Activated CD4-positive, alpha-beta T cell treated with anti-CD3 and anti-CD28 coated beads, Interleukin-2, amount 50 U/mL, for 1 hour (primary cell): Measurements from ENCODE around the gene BAZ2B.
"Not testable (repeated sequence)": the region's sequence is repeated elsewhere in the genome, so short reads cannot be mapped to it uniquely, and the experiment has no call there.

ENCODE experiments used
- DNase-seq: peaks from one replicate; pipeline ENCODE4 v3.0.0-alpha.2; 2020

Gene BAZ2B

GRCh38 chr2:159456500-159457426 is 159.6 kb downstream of the BAZ2B start:
- DNase-seq: no peak

- no peak for DNase-seq
Observed at GRCh38 chr2:159455330-159455918, 160.9 kb downstream of the BAZ2B start.

GRCh38 chr2:159454185-159454584 is 162.2 kb downstream of the BAZ2B start:
- DNase-seq: no peak

- DNase-seq: no peak
Observed at GRCh38 chr2:159450180-159450579, 166.2 kb downstream of the BAZ2B start.

- no peak for DNase-seq
Observed at GRCh38 chr2:159449504-159450124, 166.7 kb downstream of the BAZ2B start.

- DNase-seq: no peak
Observed at GRCh38 chr2:159446817-159447216, 169.5 kb downstream of the BAZ2B start.

GRCh38 chr2:159446201-159446600 is 170.1 kb downstream of the BAZ2B start:
- no peak for DNase-seq

GRCh38 chr2:159445307-159445706 is 171.0 kb downstream of the BAZ2B start:
- no peak for DNase-seq

- DNase-seq: no peak
Observed at GRCh38 chr2:159444754-159445153, 171.6 kb downstream of the BAZ2B start.

GRCh38 chr2:159442159-159442852 is 174.0 kb downstream of the BAZ2B start:
- DNase-seq: no peak

GRCh38 chr2:159441182-159441581 is 175.2 kb downstream of the BAZ2B start:
- DNase-seq: no peak

- DNase-seq: no peak
Observed at GRCh38 chr2:159439421-159439820, 176.9 kb downstream of the BAZ2B start.

- no peak for DNase-seq
Observed at GRCh38 chr2:159438720-159439353, 177.5 kb downstream of the BAZ2B start.

GRCh38 chr2:159438284-159438683 is 178.1 kb downstream of the BAZ2B start:
- DNase-seq: no peak

GRCh38 chr2:159432610-159433009 is 183.7 kb downstream of the BAZ2B start:
- DNase-seq: no peak

- no peak for DNase-seq
Observed at GRCh38 chr2:159427048-159427447, 189.3 kb downstream of the BAZ2B start.

GRCh38 chr2:159419403-159419802 is 196.9 kb downstream of the BAZ2B start:
- DNase-seq: no peak

GRCh38 chr2:159411460-159411859 is 204.9 kb downstream of the BAZ2B start:
- DNase-seq: no peak

- DNase-seq: no peak
Observed at GRCh38 chr2:159410276-159410675, 206.1 kb downstream of the BAZ2B start.

GRCh38 chr2:159409116-159409800 is 207.1 kb downstream of the BAZ2B start:
- no peak for DNase-seq

- no peak for DNase-seq
Observed at GRCh38 chr2:159402790-159403189, 213.6 kb downstream of the BAZ2B start.

- not testable (repeated sequence) for DNase-seq
Observed at GRCh38 chr2:159402160-159402559, 214.2 kb downstream of the BAZ2B start.
